Measurements from ENCODE around the gene GRIK5. TPM values are rescaled to one million over a fixed set of nuclear protein-coding genes. Genes with fewer than 3 reads are reported as not detected.
A peak's percentile ranks its signal among the peaks of the same experiment; 100 is the strongest.
"Not testable (repeated sequence)": the region's sequence is repeated elsewhere in the genome, so short reads cannot be mapped to it uniquely, and the experiment has no call there.

GRIK5 gene
- total RNA-seq, 2 experiments from 2014 or later: 0.38 to 0.68 TPM

GRCh38 chr19:42028304-42029216, 41.4 kb downstream of the GRIK5 start:
- ChIA-PET POLR2A (interaction anchor here (0.6 kb wide), 1 partner anchor 193 kb away, joined by 3 read pairs; no protein-coding TSS in a partner anchor), CTCF (interaction anchor here (0.6 to 1.9 kb wide), 10 partner anchors 8 to 1695 kb away, joined by 3 to 6 read pairs (median 3); no protein-coding TSS in a partner anchor)
- Mint-ChIP-seq H3K4me3 (no peak overlapping the region), H3K27me3 (peaks cover 13% of the 10 kb centered on the region), H3K4me1 (no peaks in the 10 kb centered on the region), H3K9me3 (no peaks in the 10 kb centered on the region), H3K36me3 (ENCODE audit: low read depth) (no peaks in the 10 kb centered on the region), H3K27ac (no peak overlapping the region)
- peak; percentile 47 for DNase-seq

GRCh38 chr19:42024622-42025111, 45.3 kb downstream of the GRIK5 start:
- no peak overlapping the region for H3K27ac Mint-ChIP-seq
- POLR2A ChIA-PET: no interaction called here
- H3K4me3 Mint-ChIP-seq: no peak overlapping the region
- no peaks in the 10 kb centered on the region for H3K4me1 Mint-ChIP-seq
- no peak for DNase-seq
- no peaks in the 10 kb centered on the region for H3K9me3 Mint-ChIP-seq
- no peaks in the 10 kb centered on the region for H3K36me3 Mint-ChIP-seq (ENCODE audit: low read depth)
- CTCF ChIA-PET: no interaction called here
- peaks cover 11% of the 10 kb centered on the region for H3K27me3 Mint-ChIP-seq

- H3K9me3 Mint-ChIP-seq: no peaks in the 10 kb centered on the region
- CTCF ChIA-PET: interaction anchor here (0.7 kb wide), 1 partner anchor 241 kb away, joined by 3 read pairs; no protein-coding TSS in a partner anchor
- no peak for DNase-seq
- POLR2A ChIA-PET: no interaction called here
- no peak overlapping the region for H3K27ac Mint-ChIP-seq
- no peak overlapping the region for H3K4me3 Mint-ChIP-seq
- no peaks in the 10 kb centered on the region for H3K36me3 Mint-ChIP-seq (ENCODE audit: low read depth)
- H3K27me3 Mint-ChIP-seq: peaks cover 10% of the 10 kb centered on the region
- no peaks in the 10 kb centered on the region for H3K4me1 Mint-ChIP-seq
These were observed 46.1 kb downstream of the GRIK5 start for GRCh38 chr19:42023943-42024260.

- peak; percentile 33 for DNase-seq
- H3K27ac Mint-ChIP-seq: no peak overlapping the region
- CTCF ChIA-PET: interaction anchor here (0.7 to 1.0 kb wide), 3 partner anchors 10 to 241 kb away, joined by 3 to 9 read pairs (median 3); no protein-coding TSS in a partner anchor
- no peak overlapping the region for H3K4me3 Mint-ChIP-seq
- H3K27me3 Mint-ChIP-seq: peaks cover 6% of the 10 kb centered on the region
- no peaks in the 10 kb centered on the region for H3K9me3 Mint-ChIP-seq
- no peaks in the 10 kb centered on the region for H3K36me3 Mint-ChIP-seq (ENCODE audit: low read depth)
- POLR2A ChIA-PET: no interaction called here
- H3K4me1 Mint-ChIP-seq: no peaks in the 10 kb centered on the region
These were observed 46.7 kb downstream of the GRIK5 start for GRCh38 chr19:42023121-42023942.

GRCh38 chr19:42022616-42023015, 47.4 kb downstream of the GRIK5 start:
- DNase-seq: no peak
- H3K36me3 Mint-ChIP-seq (ENCODE audit: low read depth): no peaks in the 10 kb centered on the region
- H3K9me3 Mint-ChIP-seq: no peaks in the 10 kb centered on the region
- ChIA-PET CTCF (interaction anchor here (0.8 to 1.0 kb wide), 2 partner anchors 10 to 12 kb away, joined by 3 to 9 read pairs; no protein-coding TSS in a partner anchor), POLR2A (no interaction called here)
- no peaks in the 10 kb centered on the region for H3K4me1 Mint-ChIP-seq
- H3K27ac Mint-ChIP-seq: no peak overlapping the region
- peaks cover 6% of the 10 kb centered on the region for H3K27me3 Mint-ChIP-seq
- H3K4me3 Mint-ChIP-seq: no peak overlapping the region

GRCh38 chr19:42021185-42021584, 48.8 kb downstream of the GRIK5 start:
- peaks cover 8% of the 10 kb centered on the region for H3K27me3 Mint-ChIP-seq
- DNase-seq: no peak
- no peak overlapping the region for H3K4me3 Mint-ChIP-seq
- no peaks in the 10 kb centered on the region for H3K4me1 Mint-ChIP-seq
- H3K36me3 Mint-ChIP-seq (ENCODE audit: low read depth): no peaks in the 10 kb centered on the region
- CTCF ChIA-PET: interaction anchor here (2.4 kb wide), 1 partner anchor 13 kb away, joined by 9 read pairs; no protein-coding TSS in a partner anchor
- H3K9me3 Mint-ChIP-seq: no peaks in the 10 kb centered on the region
- POLR2A ChIA-PET: no interaction called here
- H3K27ac Mint-ChIP-seq: no peak overlapping the region

GRCh38 chr19:42018503-42019193, 51.4 kb downstream of the GRIK5 start:
- H3K9me3 Mint-ChIP-seq: no peaks in the 10 kb centered on the region

GRCh38 chr19:42017040-42017439, 53.0 kb downstream of the GRIK5 start:
- no peak overlapping the region for H3K27ac Mint-ChIP-seq

More at GRCh38 chr19:42018503-42019193, 51.4 kb downstream of the GRIK5 start:
- H3K4me3 Mint-ChIP-seq: no peak overlapping the region
- no peaks in the 10 kb centered on the region for H3K36me3 Mint-ChIP-seq (ENCODE audit: low read depth)
- DNase-seq: no peak
- H3K27me3 Mint-ChIP-seq: peaks cover 8% of the 10 kb centered on the region
- H3K27ac Mint-ChIP-seq: no peak overlapping the region
- CTCF ChIA-PET: interaction anchor here (1.0 kb wide), 1 partner anchor 10 kb away, joined by 3 read pairs; no protein-coding TSS in a partner anchor
- POLR2A ChIA-PET: no interaction called here
- H3K4me1 Mint-ChIP-seq: no peaks in the 10 kb centered on the region

GRCh38 chr19:42012747-42013146, 57.3 kb downstream of the GRIK5 start:
- not testable (repeated sequence) for H3K9me3 Mint-ChIP-seq; H3K27me3 Mint-ChIP-seq; H3K36me3 Mint-ChIP-seq (ENCODE audit: low read depth); DNase-seq; H3K27ac Mint-ChIP-seq; H3K4me1 Mint-ChIP-seq; H3K4me3 Mint-ChIP-seq
- ChIA-PET CTCF (interaction anchor here (0.7 to 2.0 kb wide), 4 partner anchors 10 to 22 kb away, joined by 3 to 6 read pairs (median 3); no protein-coding TSS in a partner anchor), POLR2A (interaction anchor here (0.7 kb wide), 1 partner anchor 866 kb away, joined by 4 read pairs; no protein-coding TSS in a partner anchor)

More at GRCh38 chr19:42017040-42017439, 53.0 kb downstream of the GRIK5 start:
- ChIA-PET POLR2A (no interaction called here), CTCF (interaction anchor here (1.0 kb wide), 1 partner anchor 11 kb away, joined by 3 read pairs; no protein-coding TSS in a partner anchor)
- H3K9me3 Mint-ChIP-seq: no peaks in the 10 kb centered on the region
- DNase-seq: no peak
- peaks cover 8% of the 10 kb centered on the region for H3K27me3 Mint-ChIP-seq
- no peaks in the 10 kb centered on the region for H3K4me1 Mint-ChIP-seq
- H3K4me3 Mint-ChIP-seq: no peak overlapping the region
- no peaks in the 10 kb centered on the region for H3K36me3 Mint-ChIP-seq (ENCODE audit: low read depth)

GRCh38 chr19:42010245-42011126, 59.5 kb downstream of the GRIK5 start:
- Mint-ChIP-seq H3K36me3 (ENCODE audit: low read depth) (no peaks in the 10 kb centered on the region), H3K27me3 (peaks cover 7% of the 10 kb centered on the region), H3K4me3 (no peak overlapping the region), H3K27ac (no peak overlapping the region), H3K4me1 (no peaks in the 10 kb centered on the region), H3K9me3 (no peaks in the 10 kb centered on the region)
- DNase-seq: no peak
- POLR2A ChIA-PET: no interaction called here
- CTCF ChIA-PET: interaction anchor here (1.0 kb wide), 1 partner anchor 24 kb away, joined by 3 read pairs; no protein-coding TSS in a partner anchor

GRCh38 chr19:42006569-42006968, 63.4 kb downstream of the GRIK5 start:
- peaks cover 24% of the 10 kb centered on the region for H3K27me3 Mint-ChIP-seq
- peaks cover 5% of the 10 kb centered on the region for H3K4me1 Mint-ChIP-seq
- no peak overlapping the region for H3K4me3 Mint-ChIP-seq
- H3K36me3 Mint-ChIP-seq (ENCODE audit: low read depth): no peaks in the 10 kb centered on the region
- CTCF ChIA-PET: no interaction called here
- no peaks in the 10 kb centered on the region for H3K9me3 Mint-ChIP-seq
- no peak overlapping the region for H3K27ac Mint-ChIP-seq
- no peak for DNase-seq
- POLR2A ChIA-PET: no interaction called here

Data from activated CD4-positive, alpha-beta memory T cell treated with anti-CD3 and anti-CD28 coated beads, Interleukin-2, amount 10 ng/mL, durations not matched to agents 7 days and 5 days (primary cell).